GM10248 (cell line): ENCODE data around the gene ATRNL1.

ENCODE experiments used
- CTCF ChIA-PET: fragments of 300-600 bp; sonication (Branson Sonifier 250); formaldehyde crosslinking; extraction: SDS; loops from one replicate; lab custom pipeline; 2021; ENCODE audit warnings: antibody characterized with exemption; lab: Yijun Ruan, JAX
- POLR2A ChIA-PET: fragments of 350-650 bp; sonication (Branson Sonifier 250); formaldehyde crosslinking; extraction: SDS; loops from one replicate; lab custom pipeline; 2020; ENCODE audit warnings: antibody characterized with exemption; lab: Yijun Ruan, JAX
- DNase-seq: peaks from one replicate; pipeline ENCODE4 v3.0.0; 2012; ENCODE audit errors: extremely low spot score
- TF ChIP-seq, protein P1 (sequence below): IDR thresholded peaks from 2 replicates; pipeline ENCODE4 v1.5.1; 2012; ENCODE audit warnings: mild to moderate bottlenecking, low read depth; ENCODE audit errors: extremely low read depth, missing control alignments, control extremely low read depth

Gene ATRNL1

DNA sequence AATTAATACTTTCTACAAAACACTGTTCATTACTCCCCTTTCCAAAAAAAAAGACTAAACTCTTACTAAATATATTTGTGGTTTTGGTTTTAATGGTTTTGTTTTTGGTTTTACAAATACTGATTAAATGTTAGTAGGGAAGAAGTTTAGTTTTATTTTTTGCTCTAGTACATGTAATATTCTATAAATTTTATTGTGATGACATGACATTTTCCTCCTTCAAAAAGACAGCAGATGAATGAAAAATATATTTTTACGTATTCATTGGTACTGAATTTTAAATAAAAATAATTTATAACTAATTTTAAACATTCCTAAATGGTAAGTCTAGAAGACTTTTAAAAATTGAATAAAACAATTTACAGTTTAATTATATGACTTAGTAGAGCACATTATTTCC lies 667.0 kb downstream of the ATRNL1 start:
- DNase-seq: no peak
- TF ChIP-seq, protein P1, sequence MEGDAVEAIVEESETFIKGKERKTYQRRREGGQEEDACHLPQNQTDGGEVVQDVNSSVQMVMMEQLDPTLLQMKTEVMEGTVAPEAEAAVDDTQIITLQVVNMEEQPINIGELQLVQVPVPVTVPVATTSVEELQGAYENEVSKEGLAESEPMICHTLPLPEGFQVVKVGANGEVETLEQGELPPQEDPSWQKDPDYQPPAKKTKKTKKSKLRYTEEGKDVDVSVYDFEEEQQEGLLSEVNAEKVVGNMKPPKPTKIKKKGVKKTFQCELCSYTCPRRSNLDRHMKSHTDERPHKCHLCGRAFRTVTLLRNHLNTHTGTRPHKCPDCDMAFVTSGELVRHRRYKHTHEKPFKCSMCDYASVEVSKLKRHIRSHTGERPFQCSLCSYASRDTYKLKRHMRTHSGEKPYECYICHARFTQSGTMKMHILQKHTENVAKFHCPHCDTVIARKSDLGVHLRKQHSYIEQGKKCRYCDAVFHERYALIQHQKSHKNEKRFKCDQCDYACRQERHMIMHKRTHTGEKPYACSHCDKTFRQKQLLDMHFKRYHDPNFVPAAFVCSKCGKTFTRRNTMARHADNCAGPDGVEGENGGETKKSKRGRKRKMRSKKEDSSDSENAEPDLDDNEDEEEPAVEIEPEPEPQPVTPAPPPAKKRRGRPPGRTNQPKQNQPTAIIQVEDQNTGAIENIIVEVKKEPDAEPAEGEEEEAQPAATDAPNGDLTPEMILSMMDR: no peak
- POLR2A ChIA-PET: no interaction called here
- CTCF ChIA-PET: no interaction called here

DNA sequence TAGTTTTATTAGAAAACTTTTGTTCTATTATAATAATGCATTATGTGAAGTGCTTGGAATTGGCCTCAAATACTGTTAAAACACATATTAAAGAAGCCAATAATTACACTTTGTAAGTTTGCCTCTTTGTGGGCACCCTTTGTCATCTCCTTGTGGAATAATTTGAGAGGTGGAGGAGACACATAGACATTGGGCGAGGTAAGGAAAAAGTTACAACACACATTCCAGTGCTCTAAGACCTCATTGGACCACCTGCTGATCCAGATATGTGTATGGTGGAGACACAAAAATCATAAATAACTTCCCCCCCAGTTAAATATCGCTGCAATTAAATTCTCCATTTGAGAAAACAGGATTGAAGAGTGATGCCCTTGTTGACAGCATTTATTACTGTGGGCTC lies 668.0 kb downstream of the ATRNL1 start:
- POLR2A ChIA-PET: no interaction called here
- TF ChIP-seq, protein P1: no peak
- no peak for DNase-seq
- CTCF ChIA-PET: no interaction called here

DNA sequence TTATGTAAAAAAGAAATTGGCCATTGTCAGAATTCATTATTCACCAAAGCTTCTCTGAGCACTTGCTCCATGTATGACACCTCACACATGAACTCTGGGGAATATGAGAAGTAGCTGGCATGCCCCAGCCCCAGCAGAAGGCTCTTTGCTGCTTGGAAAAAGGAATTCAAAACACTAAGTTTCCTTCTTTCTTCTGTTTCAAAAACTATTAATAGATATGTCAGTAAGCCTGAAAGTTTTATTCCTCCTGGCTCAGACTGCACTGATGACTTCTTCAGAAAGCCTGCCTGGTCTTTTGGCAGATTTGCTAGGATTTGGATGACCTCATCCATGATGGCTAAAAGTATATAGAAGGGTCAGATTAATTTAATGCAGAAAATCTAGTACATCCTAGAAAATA lies 668.9 kb downstream of the ATRNL1 start:
- ChIA-PET POLR2A (no interaction called here), CTCF (no interaction called here)
- DNase-seq: no peak
- TF ChIP-seq, protein P1: no peak

DNA sequence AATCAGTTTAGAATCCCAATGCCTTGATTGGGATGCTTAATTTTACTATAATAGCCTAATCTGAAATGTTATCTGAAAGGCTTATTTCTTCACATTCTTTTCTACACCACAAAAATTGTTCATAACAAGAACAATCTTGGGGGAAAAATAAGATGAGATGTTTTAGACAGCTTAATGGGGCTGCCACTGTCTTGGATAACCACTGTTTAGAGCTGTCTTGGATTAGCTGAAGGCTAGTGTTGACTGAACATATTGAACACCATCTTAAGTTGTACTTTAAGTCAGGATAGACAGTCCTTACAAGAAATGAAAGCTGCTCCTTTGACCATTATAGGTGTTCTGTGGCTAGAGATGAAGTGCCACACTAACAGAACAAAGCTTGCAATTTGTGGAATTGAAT lies 678.6 kb downstream of the ATRNL1 start:
- TF ChIP-seq, protein P1: no peak
- CTCF ChIA-PET: no interaction called here

DNA sequence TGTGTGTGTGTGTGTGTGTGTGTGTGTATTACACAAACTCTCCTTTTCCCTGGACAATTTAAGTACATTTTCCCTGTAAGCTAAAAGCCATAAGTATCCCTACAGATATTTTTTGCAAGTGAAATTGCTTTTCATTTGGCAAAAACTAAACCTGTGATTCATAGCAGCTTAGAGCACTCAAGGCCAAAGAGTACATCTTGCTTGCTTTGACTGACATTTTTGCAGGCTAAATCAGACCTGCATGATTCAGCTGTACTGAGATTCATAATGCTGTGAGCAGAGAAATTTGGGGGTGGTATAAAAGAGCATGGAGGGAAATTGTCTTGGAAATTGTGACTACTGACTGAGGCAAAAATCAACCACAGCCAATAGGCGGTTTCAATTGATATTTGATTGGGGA lies 679.4 kb downstream of the ATRNL1 start:
- ChIA-PET POLR2A (no interaction called here), CTCF (no interaction called here)
- TF ChIP-seq, protein P1: no peak
- no peak for DNase-seq

More for the DNA sequence above, 678.6 kb downstream of the ATRNL1 start:
- no peak for DNase-seq
- POLR2A ChIA-PET: no interaction called here

DNA sequence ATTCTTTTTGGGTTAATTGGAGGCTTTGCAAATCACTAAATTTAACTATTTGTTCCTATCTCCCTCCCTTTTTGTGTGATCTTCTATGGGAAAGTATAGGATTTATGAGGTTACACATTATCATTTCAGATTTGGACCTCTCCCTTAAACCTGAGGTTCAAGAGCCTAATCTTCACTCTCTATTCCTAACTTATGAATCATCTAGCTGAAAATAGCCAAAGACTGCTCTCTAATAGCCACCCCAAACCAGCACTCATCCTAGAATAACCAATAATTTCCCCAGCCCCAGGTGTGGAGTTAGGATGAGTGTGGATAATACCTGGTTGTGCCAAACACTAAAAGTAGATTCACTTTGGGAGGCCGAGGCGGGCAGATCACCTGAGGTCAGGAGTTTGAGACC lies 680.7 kb downstream of the ATRNL1 start:
- POLR2A ChIA-PET: no interaction called here
- DNase-seq: no peak
- CTCF ChIA-PET: interaction anchor here (1.2 kb wide), 1 partner anchor 10 kb away, joined by 4 read pairs; no protein-coding TSS in a partner anchor
- TF ChIP-seq, protein P1: no peak

DNA sequence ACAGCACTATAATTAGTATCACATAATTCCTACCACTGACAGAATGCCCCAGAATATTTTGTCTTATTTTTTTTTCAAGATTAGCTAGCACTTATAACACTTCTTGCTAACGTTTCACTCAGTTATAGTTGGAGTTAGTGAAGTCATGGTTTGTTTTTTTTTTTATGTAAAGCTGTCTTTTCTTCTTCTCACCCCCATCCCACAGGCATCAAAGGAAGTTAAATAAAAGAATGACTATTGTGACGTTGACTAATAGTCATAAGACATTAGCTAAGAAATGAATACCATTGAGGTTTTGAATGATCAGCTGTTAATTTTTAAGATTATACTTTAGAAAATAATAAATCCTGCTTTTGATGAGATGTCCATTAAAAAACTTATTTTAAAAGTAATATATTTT lies 681.6 kb downstream of the ATRNL1 start:
- TF ChIP-seq, protein P1: no peak
- CTCF ChIA-PET: interaction anchor here (1.2 kb wide), 1 partner anchor 9 kb away, joined by 4 read pairs; no protein-coding TSS in a partner anchor
- no peak for DNase-seq
- POLR2A ChIA-PET: no interaction called here
